Caki2 (cell line): ENCODE data around the gene UPP1. TPM values are rescaled to one million over a fixed set of nuclear protein-coding genes. Genes with fewer than 3 reads are reported as not detected.
"Not testable (repeated sequence)": the region's sequence is repeated elsewhere in the genome, so short reads cannot be mapped to it uniquely, and the experiment has no call there.

ENCODE experiments used
- DNase-seq: peaks from one replicate; pipeline ENCODE4 v3.0.0-alpha.2; 2015; ENCODE audit warnings: low read depth
- in situ Hi-C: cut with HindIII; loops from 2 replicates; pipeline ENCODE4 v1.10.0; 2016; ENCODE audit warnings: low sequenced_read_pairs, low pct_unique_long_range_greater_than_20kb, mixed read lengths
- total RNA-seq: library from RNA; depleted of rRNA; stranded (reverse); fragments of >200 nt; shearing (Covaris generic); gene quantifications from 2 replicates; pipeline ENCODE4 v1.2.3, GENCODE V29; 2014; ENCODE audit warnings: low replicate concordance; rRNA removed

The UPP1 gene
- 163 and 175 TPM in 2 replicates for total RNA-seq

GRCh38 chr7:48089046-48090003 is at the start of gene UPP1:
Gene UPP1, plus strand, starts transcription at chr7:48089265. Its CDS starts 5,519 bp downstream, at chr7:48094784.
- DNase-seq, result peak; percentile 29
- in situ Hi-C loops, result no loop called here

- no peak for DNase-seq
- in situ Hi-C loops, result no loop called here
Observed at GRCh38 chr7:48040944-48041652, 48.0 kb upstream of the UPP1 start.

- in situ Hi-C loops, result no loop called here
Observed at GRCh38 chr7:48041653-48041970, 47.5 kb upstream of the UPP1 start.

GRCh38 chr7:48042216-48042615 is 46.8 kb upstream of the UPP1 start:
- no peak for DNase-seq

More at GRCh38 chr7:48041653-48041970, 47.5 kb upstream of the UPP1 start:
- no peak for DNase-seq

GRCh38 chr7:48042636-48043035 is 46.4 kb upstream of the UPP1 start:
- DNase-seq, result no peak
- in situ Hi-C loops, result no loop called here

More at GRCh38 chr7:48042216-48042615, 46.8 kb upstream of the UPP1 start:
- in situ Hi-C loops, result no loop called here

GRCh38 chr7:48045195-48045765 is 43.8 kb upstream of the UPP1 start:
- in situ Hi-C loops, result no loop called here
- DNase-seq, result no peak

GRCh38 chr7:48046458-48046857 is 42.6 kb upstream of the UPP1 start:
- in situ Hi-C loops, result no loop called here
- no peak for DNase-seq

- in situ Hi-C loops, result no loop called here
- no peak for DNase-seq
Observed at GRCh38 chr7:48048113-48048512, 41.0 kb upstream of the UPP1 start.

- in situ Hi-C loops, result no loop called here
- no peak for DNase-seq
Observed at GRCh38 chr7:48049850-48050249, 39.2 kb upstream of the UPP1 start.

- DNase-seq, result peak; percentile 81
- in situ Hi-C loops, result no loop called here
Observed at GRCh38 chr7:48052748-48053147, 36.3 kb upstream of the UPP1 start.

- DNase-seq, result no peak
- in situ Hi-C loops, result no loop called here
Observed at GRCh38 chr7:48053736-48054135, 35.3 kb upstream of the UPP1 start.

- no peak for DNase-seq
- in situ Hi-C loops, result no loop called here
Observed at GRCh38 chr7:48058990-48059389, 30.1 kb upstream of the UPP1 start.

- in situ Hi-C loops, result no loop called here
- no peak for DNase-seq
Observed at GRCh38 chr7:48059706-48060105, 29.4 kb upstream of the UPP1 start.

- no peak for DNase-seq
- in situ Hi-C loops, result no loop called here
Observed at GRCh38 chr7:48063985-48064384, 25.1 kb upstream of the UPP1 start.

- DNase-seq, result no peak
- in situ Hi-C loops, result no loop called here
Observed at GRCh38 chr7:48067475-48067874, 21.6 kb upstream of the UPP1 start.

- in situ Hi-C loops, result no loop called here
Observed at GRCh38 chr7:48074204-48074654, 14.8 kb upstream of the UPP1 start.

GRCh38 chr7:48077423-48077822 is 11.6 kb upstream of the UPP1 start:
- in situ Hi-C loops, result no loop called here
- no peak for DNase-seq

More at GRCh38 chr7:48074204-48074654, 14.8 kb upstream of the UPP1 start:
- DNase-seq, result no peak

- in situ Hi-C loops, result no loop called here
- no peak for DNase-seq
Observed at GRCh38 chr7:48078470-48078869, 10.6 kb upstream of the UPP1 start.

GRCh38 chr7:48082378-48082777 is 6.7 kb upstream of the UPP1 start:
- DNase-seq, in situ Hi-C loops: not testable (repeated sequence)
